22Rv1 (cell line): ENCODE data around the gene DPY19L2.
"Not testable (repeated sequence)": the region's sequence is repeated elsewhere in the genome, so short reads cannot be mapped to it uniquely, and the experiment has no call there.

Experiments
- ZFX ChIP-seq: fragments of 450-650 bp; IDR thresholded peaks from 2 replicates; pipeline ENCODE4 v1.6.1; 2017; ENCODE audit warnings: antibody characterized with exemption, borderline replicate concordance
- TF ChIP-seq, protein P1 (sequence below): fragments of 450-650 bp; IDR thresholded peaks from 2 replicates; pipeline ENCODE4 v1.5.1; 2017; ENCODE audit warnings: mild to moderate bottlenecking

DNA sequence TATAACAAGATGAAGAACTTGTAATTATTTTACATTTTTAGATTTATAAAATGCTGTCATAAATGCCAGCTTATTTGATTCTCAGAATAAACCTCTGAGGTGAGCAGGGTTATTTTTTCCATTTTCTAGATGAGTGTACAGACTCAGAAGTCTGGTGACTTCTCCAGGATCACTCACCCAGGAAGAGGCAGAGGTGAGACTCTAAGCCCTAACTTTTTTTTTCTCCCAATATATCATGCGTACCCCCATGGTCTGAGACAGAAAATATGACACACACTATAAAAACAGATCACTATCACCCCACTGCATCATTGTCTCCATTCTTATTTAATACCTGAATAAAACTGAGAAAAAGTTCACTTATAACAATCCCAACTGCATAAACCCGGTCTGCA lies 45.4 kb upstream of the DPY19L2 start:
- not testable (repeated sequence) for TF ChIP-seq ZFX
- TF ChIP-seq, protein P1, sequence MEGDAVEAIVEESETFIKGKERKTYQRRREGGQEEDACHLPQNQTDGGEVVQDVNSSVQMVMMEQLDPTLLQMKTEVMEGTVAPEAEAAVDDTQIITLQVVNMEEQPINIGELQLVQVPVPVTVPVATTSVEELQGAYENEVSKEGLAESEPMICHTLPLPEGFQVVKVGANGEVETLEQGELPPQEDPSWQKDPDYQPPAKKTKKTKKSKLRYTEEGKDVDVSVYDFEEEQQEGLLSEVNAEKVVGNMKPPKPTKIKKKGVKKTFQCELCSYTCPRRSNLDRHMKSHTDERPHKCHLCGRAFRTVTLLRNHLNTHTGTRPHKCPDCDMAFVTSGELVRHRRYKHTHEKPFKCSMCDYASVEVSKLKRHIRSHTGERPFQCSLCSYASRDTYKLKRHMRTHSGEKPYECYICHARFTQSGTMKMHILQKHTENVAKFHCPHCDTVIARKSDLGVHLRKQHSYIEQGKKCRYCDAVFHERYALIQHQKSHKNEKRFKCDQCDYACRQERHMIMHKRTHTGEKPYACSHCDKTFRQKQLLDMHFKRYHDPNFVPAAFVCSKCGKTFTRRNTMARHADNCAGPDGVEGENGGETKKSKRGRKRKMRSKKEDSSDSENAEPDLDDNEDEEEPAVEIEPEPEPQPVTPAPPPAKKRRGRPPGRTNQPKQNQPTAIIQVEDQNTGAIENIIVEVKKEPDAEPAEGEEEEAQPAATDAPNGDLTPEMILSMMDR = not testable (repeated sequence)
